ENCODE data around the gene SH3BP5L. TPM values are rescaled to one million over a fixed set of nuclear protein-coding genes. Genes with fewer than 3 reads are reported as not detected.

The SH3BP5L gene
- total and polyA plus RNA-seq, 2 donors (not counting 1 experiment from before 2014, with no cell fraction given), result 17.5 to 19.8 TPM

DNA sequence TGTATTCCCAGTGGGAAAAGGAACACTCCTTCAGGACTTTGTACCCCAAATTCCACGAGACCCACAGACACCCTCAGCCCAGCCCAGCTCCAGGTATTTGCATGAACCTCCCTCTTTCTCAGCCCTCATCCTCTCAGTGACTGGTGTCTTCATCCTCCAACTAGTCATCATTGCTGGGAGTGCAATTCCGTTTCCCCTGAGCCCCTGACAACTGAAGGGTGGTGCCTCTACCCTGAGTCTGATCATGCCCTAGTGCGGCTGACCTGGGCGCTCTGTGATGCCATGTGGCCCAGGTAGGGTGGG is 36.9 kb upstream of the SH3BP5L start:
- DNase-seq (ENCODE audit: low read depth in 2 of 2), result no peak
- no peak overlapping the region for H3K27ac ChIP-seq (ENCODE audit: insufficient read depth, low read length)

DNA sequence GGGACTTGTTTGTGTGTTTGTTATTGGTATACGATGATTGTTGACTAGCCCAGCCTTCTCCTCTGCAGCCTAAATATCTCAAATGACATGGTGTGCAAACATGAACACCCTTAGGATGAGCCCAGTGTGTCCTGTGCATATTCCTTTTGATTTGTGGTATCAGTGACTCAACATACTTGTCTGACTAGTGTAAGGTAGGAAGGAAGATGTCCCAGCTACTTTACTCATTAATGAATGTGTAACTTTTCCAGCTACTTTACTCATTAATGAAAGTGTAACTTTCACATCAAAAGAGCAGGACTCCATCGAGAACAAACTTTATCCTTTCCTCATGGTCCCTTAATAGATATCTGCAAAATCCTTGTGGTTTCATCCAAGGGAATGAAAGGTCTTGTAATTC is 35.9 kb upstream of the SH3BP5L start:
- no peaks in the 10 kb centered on the region for H3K9me3 ChIP-seq (ENCODE audit: control insufficient read depth, insufficient read depth, low read depth, low read length)
- H4K20me1 ChIP-seq (ENCODE audit: control insufficient read depth, extremely low read depth, insufficient read depth, low read length), result no peaks in the 10 kb centered on the region
- H3K27me3 ChIP-seq (ENCODE audit: control insufficient read depth, insufficient read depth, low read length), result no peaks in the 10 kb centered on the region
- H3K27ac ChIP-seq (ENCODE audit: insufficient read depth, low read length), result no peak overlapping the region
- no peaks in the 10 kb centered on the region for H3K36me3 ChIP-seq (ENCODE audit: control insufficient read depth, insufficient read depth, low read length)
- no peak for DNase-seq (ENCODE audit: low read depth in 2 of 2)
- no peak overlapping the region for H3K9ac ChIP-seq (ENCODE audit: insufficient read depth, low read length)
- TF ChIP-seq, protein P1, sequence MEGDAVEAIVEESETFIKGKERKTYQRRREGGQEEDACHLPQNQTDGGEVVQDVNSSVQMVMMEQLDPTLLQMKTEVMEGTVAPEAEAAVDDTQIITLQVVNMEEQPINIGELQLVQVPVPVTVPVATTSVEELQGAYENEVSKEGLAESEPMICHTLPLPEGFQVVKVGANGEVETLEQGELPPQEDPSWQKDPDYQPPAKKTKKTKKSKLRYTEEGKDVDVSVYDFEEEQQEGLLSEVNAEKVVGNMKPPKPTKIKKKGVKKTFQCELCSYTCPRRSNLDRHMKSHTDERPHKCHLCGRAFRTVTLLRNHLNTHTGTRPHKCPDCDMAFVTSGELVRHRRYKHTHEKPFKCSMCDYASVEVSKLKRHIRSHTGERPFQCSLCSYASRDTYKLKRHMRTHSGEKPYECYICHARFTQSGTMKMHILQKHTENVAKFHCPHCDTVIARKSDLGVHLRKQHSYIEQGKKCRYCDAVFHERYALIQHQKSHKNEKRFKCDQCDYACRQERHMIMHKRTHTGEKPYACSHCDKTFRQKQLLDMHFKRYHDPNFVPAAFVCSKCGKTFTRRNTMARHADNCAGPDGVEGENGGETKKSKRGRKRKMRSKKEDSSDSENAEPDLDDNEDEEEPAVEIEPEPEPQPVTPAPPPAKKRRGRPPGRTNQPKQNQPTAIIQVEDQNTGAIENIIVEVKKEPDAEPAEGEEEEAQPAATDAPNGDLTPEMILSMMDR (conservative IDR thresholded peaks at IDR 0.05 in 1 of 2, IDR thresholded peaks at IDR 0.05 in 1 of 2; ENCODE audit: low read depth in 1 of 2, low read length in 2 of 2), result no peak
- TF ChIP-seq EZH2 (IDR thresholded peaks at IDR 0.05; ENCODE audit: low read length, missing control alignments), result no peak
- peaks cover 12% of the 10 kb centered on the region for H3K79me2 ChIP-seq (ENCODE audit: control insufficient read depth, insufficient read depth, low read length)
- H3K4me3 ChIP-seq (replicated peaks in 1 of 4; ENCODE audit: control extremely low read depth in 1 of 4, insufficient read depth in 1 of 4, low read depth in 3 of 4, low read length in 4 of 4), result no peak overlapping the region
- H2AFZ ChIP-seq (ENCODE audit: low read length), result no peak overlapping the region
- peaks cover 9% of the 10 kb centered on the region for H3K4me1 ChIP-seq (ENCODE audit: control insufficient read depth, extremely low read depth, insufficient read depth, low read length)
- no peak overlapping the region for H3K4me2 ChIP-seq (ENCODE audit: extremely low read depth, insufficient read depth, low read length)

More for the DNA sequence above, 36.9 kb upstream of the SH3BP5L start:
- Histone ChIP-seq H3K4me3 (replicated peaks in 1 of 4; ENCODE audit: control extremely low read depth in 1 of 4, insufficient read depth in 1 of 4, low read depth in 3 of 4, low read length in 4 of 4) (peak overlapping the region; percentile 15 to 66 (median 48)), H3K9ac (ENCODE audit: insufficient read depth, low read length) (no peak overlapping the region), H3K27me3 (ENCODE audit: control insufficient read depth, insufficient read depth, low read length) (no peaks in the 10 kb centered on the region), H3K4me1 (ENCODE audit: control insufficient read depth, extremely low read depth, insufficient read depth, low read length) (peaks cover 6% of the 10 kb centered on the region), H3K79me2 (ENCODE audit: control insufficient read depth, insufficient read depth, low read length) (peaks cover 8% of the 10 kb centered on the region), H2AFZ (ENCODE audit: low read length) (peak overlapping the region; percentile 58), H4K20me1 (ENCODE audit: control insufficient read depth, extremely low read depth, insufficient read depth, low read length) (no peaks in the 10 kb centered on the region), H3K9me3 (ENCODE audit: control insufficient read depth, insufficient read depth, low read depth, low read length) (no peaks in the 10 kb centered on the region), H3K4me2 (ENCODE audit: extremely low read depth, insufficient read depth, low read length) (peak overlapping the region; percentile 73), H3K36me3 (ENCODE audit: control insufficient read depth, insufficient read depth, low read length) (no peaks in the 10 kb centered on the region)
- TF ChIP-seq EZH2 (IDR thresholded peaks at IDR 0.05; ENCODE audit: low read length, missing control alignments), result no peak
- TF ChIP-seq, protein P1 (conservative IDR thresholded peaks at IDR 0.05 in 1 of 2, IDR thresholded peaks at IDR 0.05 in 1 of 2; ENCODE audit: low read depth in 1 of 2, low read length in 2 of 2), result no peak

DNA sequence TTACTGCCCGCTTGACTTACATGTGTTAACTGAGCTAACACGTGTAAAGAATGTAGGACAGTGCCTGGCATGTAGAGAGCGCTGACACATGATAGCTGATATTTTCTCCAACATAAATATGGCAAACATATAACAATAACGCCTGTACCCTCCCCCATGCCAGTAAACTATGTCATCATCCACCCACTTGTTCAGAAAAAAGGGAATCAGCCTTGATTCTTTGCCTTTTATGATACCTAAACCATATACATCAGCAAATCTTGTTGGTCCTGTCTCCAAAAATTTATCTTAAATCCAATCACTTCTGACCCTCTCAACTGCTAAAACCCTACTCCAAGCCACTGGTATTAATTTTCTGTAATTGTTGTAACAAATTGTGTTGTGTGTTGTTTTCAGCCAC is 34.3 kb upstream of the SH3BP5L start:
- Histone ChIP-seq H3K27ac (ENCODE audit: insufficient read depth, low read length) (no peak overlapping the region), H3K4me3 (replicated peaks in 1 of 4; ENCODE audit: control extremely low read depth in 1 of 4, insufficient read depth in 1 of 4, low read depth in 3 of 4, low read length in 4 of 4) (no peak overlapping the region), H3K4me2 (ENCODE audit: extremely low read depth, insufficient read depth, low read length) (no peak overlapping the region), H2AFZ (ENCODE audit: low read length) (no peak overlapping the region), H3K4me1 (ENCODE audit: control insufficient read depth, extremely low read depth, insufficient read depth, low read length) (peaks cover 9% of the 10 kb centered on the region), H3K79me2 (ENCODE audit: control insufficient read depth, insufficient read depth, low read length) (peaks cover 12% of the 10 kb centered on the region), H3K9me3 (ENCODE audit: control insufficient read depth, insufficient read depth, low read depth, low read length) (no peaks in the 10 kb centered on the region), H4K20me1 (ENCODE audit: control insufficient read depth, extremely low read depth, insufficient read depth, low read length) (no peaks in the 10 kb centered on the region), H3K27me3 (ENCODE audit: control insufficient read depth, insufficient read depth, low read length) (no peaks in the 10 kb centered on the region), H3K36me3 (ENCODE audit: control insufficient read depth, insufficient read depth, low read length) (peaks cover 4% of the 10 kb centered on the region), H3K9ac (ENCODE audit: insufficient read depth, low read length) (no peak overlapping the region)
- TF ChIP-seq, protein P1 (conservative IDR thresholded peaks at IDR 0.05 in 1 of 2, IDR thresholded peaks at IDR 0.05 in 1 of 2; ENCODE audit: low read depth in 1 of 2, low read length in 2 of 2), result no peak
- TF ChIP-seq EZH2 (IDR thresholded peaks at IDR 0.05; ENCODE audit: low read length, missing control alignments), result no peak
- no peak for DNase-seq (ENCODE audit: low read depth in 2 of 2)

All from fibroblast of lung (primary cell).